Measurements from ENCODE around the gene RARB.

GRCh38 chr3:25587094-25587493 lies 159.0 kb downstream of the RARB start:
- TF ChIP-seq PRDM15 (CRISPR knock-in tag; IDR thresholded peaks at IDR 0.05) (no peak), POGK (CRISPR knock-in tag; conservative IDR thresholded peaks at IDR 0.05) (no peak), SNAPC5 (CRISPR knock-in tag; IDR thresholded peaks at IDR 0.05; ENCODE audit: borderline replicate concordance) (no peak), CEBPB (IDR thresholded peaks at IDR 0.05; ENCODE audit: borderline replicate concordance, low read depth, low read length) (no peak), MXD4 (CRISPR knock-in tag; IDR thresholded peaks at IDR 0.05) (no peak), ESRRA (CRISPR knock-in tag; IDR thresholded peaks at IDR 0.05; ENCODE audit: low read depth) (no peak)

All from HepG2 (cell line).